Lower lobe of right lung (tissue), 2 donors: ENCODE measurements around the gene IQGAP2. TPM values are rescaled to one million over a fixed set of nuclear protein-coding genes. Genes with fewer than 3 reads are reported as not detected.

Experiments used
- ATAC-seq, 2 donors: fragments of 200-7000 bp; cut with Tn5 transposase; one replicate each; pipeline ENCODE4 v1.9.1; 2020 to 2022; ENCODE audit warnings: mild to moderate bottlenecking in 2 of 2, moderate library complexity in 2 of 2
- DNase-seq: peaks from one replicate; pipeline ENCODE4 v3.0.0-alpha.2; 2020
- H3K27ac ChIP-seq: fragments of 200-600 bp; one replicate; pipeline ENCODE4 v1.8.0; 2022
- H3K27me3 ChIP-seq: fragments of 200-600 bp; one replicate; pipeline ENCODE4 v1.8.0; 2022; ENCODE audit warnings: low read depth
- H3K36me3 ChIP-seq: fragments of 200-600 bp; one replicate; pipeline ENCODE4 v1.8.0; 2022; ENCODE audit warnings: mild to moderate bottlenecking
- H3K4me1 ChIP-seq: fragments of 200-600 bp; one replicate; pipeline ENCODE4 v1.8.0; 2022
- H3K4me3 ChIP-seq: fragments of 200-600 bp; one replicate; pipeline ENCODE4 v1.8.0; 2022; ENCODE audit warnings: mild to moderate bottlenecking
- H3K9me3 ChIP-seq: fragments of 200-600 bp; one replicate; pipeline ENCODE4 v1.8.0; 2022
- intact Hi-C: fragments of 100-400 bp; cut with DNase I; formaldehyde crosslinking; loops from one replicate; pipeline ENCODE4 v1.11.0; 2022
- total RNA-seq: library from RNA; stranded (reverse); fragmentation: NEBNext Ultra II Directional; extraction: Animal tissue kit (Norgen Biotek cat#: 25700); gene quantifications from one replicate; pipeline ENCODE4 v1.2.1, GENCODE V29; 2021
- TF ChIP-seq, protein P1 (sequence below): fragments of 200-600 bp; IDR thresholded peaks from one replicate; pipeline ENCODE4 v1.8.0; 2022; ENCODE audit warnings: antibody characterized with exemption, mild to moderate bottlenecking
- donor health status: DM: no; HTN: yes; CAD: no; lungs with severe emphysema.

IQGAP2 gene
- total RNA-seq, 1 donor from 2014 or later = 42.0 TPM

GRCh38 chr5:76455531-76456133 is 52.5 kb downstream of the IQGAP2 start:
- Histone ChIP-seq H3K4me1 (peaks cover 17% of the 10 kb centered on the region), H3K27ac (no peak overlapping the region), H3K9me3 (no peaks in the 10 kb centered on the region), H3K27me3 (no peaks in the 10 kb centered on the region), H3K4me3 (no peak overlapping the region), H3K36me3 (no peaks in the 10 kb centered on the region)
- TF ChIP-seq, protein P1, sequence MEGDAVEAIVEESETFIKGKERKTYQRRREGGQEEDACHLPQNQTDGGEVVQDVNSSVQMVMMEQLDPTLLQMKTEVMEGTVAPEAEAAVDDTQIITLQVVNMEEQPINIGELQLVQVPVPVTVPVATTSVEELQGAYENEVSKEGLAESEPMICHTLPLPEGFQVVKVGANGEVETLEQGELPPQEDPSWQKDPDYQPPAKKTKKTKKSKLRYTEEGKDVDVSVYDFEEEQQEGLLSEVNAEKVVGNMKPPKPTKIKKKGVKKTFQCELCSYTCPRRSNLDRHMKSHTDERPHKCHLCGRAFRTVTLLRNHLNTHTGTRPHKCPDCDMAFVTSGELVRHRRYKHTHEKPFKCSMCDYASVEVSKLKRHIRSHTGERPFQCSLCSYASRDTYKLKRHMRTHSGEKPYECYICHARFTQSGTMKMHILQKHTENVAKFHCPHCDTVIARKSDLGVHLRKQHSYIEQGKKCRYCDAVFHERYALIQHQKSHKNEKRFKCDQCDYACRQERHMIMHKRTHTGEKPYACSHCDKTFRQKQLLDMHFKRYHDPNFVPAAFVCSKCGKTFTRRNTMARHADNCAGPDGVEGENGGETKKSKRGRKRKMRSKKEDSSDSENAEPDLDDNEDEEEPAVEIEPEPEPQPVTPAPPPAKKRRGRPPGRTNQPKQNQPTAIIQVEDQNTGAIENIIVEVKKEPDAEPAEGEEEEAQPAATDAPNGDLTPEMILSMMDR = no peak
- ATAC-seq (no peak), DNase-seq (no peak)
- intact Hi-C loops = no loop called here

DNA sequence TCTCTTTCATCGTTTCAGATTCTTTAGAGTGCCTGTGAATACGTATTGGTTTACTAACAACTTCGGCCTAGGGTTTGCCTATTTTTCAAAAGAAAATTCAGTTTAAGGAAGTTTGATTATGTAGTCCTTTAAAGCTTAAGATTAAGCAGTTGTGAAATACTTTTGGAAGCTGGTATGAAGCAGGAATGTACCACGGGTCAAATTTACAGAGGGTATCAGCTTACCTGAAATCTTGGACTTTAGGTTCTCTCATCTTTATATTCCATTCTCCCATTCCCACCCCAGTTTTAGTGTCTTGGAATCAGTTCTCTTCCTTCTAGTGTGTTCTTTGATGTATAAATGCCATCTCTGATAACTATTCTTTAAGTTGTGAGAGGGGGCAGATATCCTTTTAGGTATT is 53.2 kb downstream of the IQGAP2 start:
- peaks cover 11% of the 10 kb centered on the region for H3K4me1 ChIP-seq
- H3K4me3 ChIP-seq = no peak overlapping the region
- H3K9me3 ChIP-seq = no peaks in the 10 kb centered on the region
- DNase-seq (no peak), ATAC-seq (peak in 1 of 2 donors; percentile 37)
- no peaks in the 10 kb centered on the region for H3K27me3 ChIP-seq
- intact Hi-C loops = no loop called here
- H3K27ac ChIP-seq = no peak overlapping the region
- no peaks in the 10 kb centered on the region for H3K36me3 ChIP-seq
- TF ChIP-seq, protein P1 = no peak

GRCh38 chr5:76457674-76458485 is 54.8 kb downstream of the IQGAP2 start:
- H3K4me1 ChIP-seq = peaks cover 7% of the 10 kb centered on the region
- TF ChIP-seq, protein P1 = no peak

GRCh38 chr5:76458486-76458830 is 55.4 kb downstream of the IQGAP2 start:
- Histone ChIP-seq H3K27ac (no peak overlapping the region), H3K4me1 (peaks cover 7% of the 10 kb centered on the region), H3K36me3 (no peaks in the 10 kb centered on the region), H3K9me3 (no peaks in the 10 kb centered on the region), H3K4me3 (no peak overlapping the region), H3K27me3 (no peaks in the 10 kb centered on the region)
- intact Hi-C loops = no loop called here
- peak in 1 of 2 donors; percentile 17 for ATAC-seq
- no peak for DNase-seq
- TF ChIP-seq, protein P1 = no peak

More at GRCh38 chr5:76457674-76458485, 54.8 kb downstream of the IQGAP2 start:
- Histone ChIP-seq H3K27me3 (no peaks in the 10 kb centered on the region), H3K9me3 (no peaks in the 10 kb centered on the region), H3K27ac (no peak overlapping the region), H3K4me3 (no peak overlapping the region), H3K36me3 (no peaks in the 10 kb centered on the region)
- no peak for DNase-seq
- ATAC-seq = peak; percentile 72 to 80
- intact Hi-C loops = no loop called here

DNA sequence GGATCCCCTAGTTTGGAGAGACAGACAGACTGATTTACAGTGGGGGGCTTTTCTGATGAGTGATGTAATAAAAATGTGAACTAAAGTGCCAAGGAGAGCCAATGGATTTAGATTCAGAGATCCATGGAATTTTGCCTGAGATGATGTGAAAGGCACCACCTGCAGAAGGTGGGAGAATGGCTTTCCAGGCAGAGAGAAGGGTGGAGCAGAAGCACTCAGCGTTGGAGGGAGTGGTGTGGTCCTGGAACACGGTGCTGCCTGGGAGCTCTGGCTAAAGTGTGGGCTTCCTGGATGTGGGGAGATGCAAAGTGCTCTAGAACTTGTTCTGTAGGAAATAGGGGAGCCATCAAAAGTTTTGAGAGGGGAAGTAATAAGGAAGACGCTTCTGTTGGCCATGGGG is 57.0 kb downstream of the IQGAP2 start:
- DNase-seq = no peak
- Histone ChIP-seq H3K9me3 (no peaks in the 10 kb centered on the region), H3K4me1 (peaks cover 7% of the 10 kb centered on the region), H3K4me3 (no peak overlapping the region), H3K27me3 (no peaks in the 10 kb centered on the region), H3K36me3 (no peaks in the 10 kb centered on the region), H3K27ac (no peak overlapping the region)
- TF ChIP-seq, protein P1 = no peak
- ATAC-seq = no peak
- intact Hi-C loops = no loop called here
